RWPE2 (cell line): ENCODE data around the gene MYL6B.

Source experiments
- ATAC-seq: fragments of 200-7000 bp; cut with Tn5 transposase; 3 replicates; pipeline ENCODE4 v1.9.1; 2021; ENCODE audit warnings: low read depth
- DNase-seq: peaks from one replicate; pipeline ENCODE4 v3.0.0-alpha.2; 2020; ENCODE audit warnings: low spot score
- H3K27ac ChIP-seq: fragments of 450-650 bp; 2 replicates; pipeline ENCODE4 v1.5.1; 2017; ENCODE audit warnings: mild to moderate bottlenecking; ENCODE audit not compliant: poor library complexity, severe bottlenecking
- H3K27me3 ChIP-seq: fragments of 250-450 bp; sonication (Bioruptor Pico); 2 replicates; pipeline ENCODE4 v1.5.1; 2021; ENCODE audit warnings: mild to moderate bottlenecking, moderate library complexity; ENCODE audit not compliant: insufficient read depth, poor library complexity, severe bottlenecking
- H3K36me3 ChIP-seq: fragments of 250-450 bp; sonication (Bioruptor Pico); 2 replicates; pipeline ENCODE4 v1.5.1; 2020; ENCODE audit warnings: low read depth, mild to moderate bottlenecking, moderate library complexity
- H3K4me1 ChIP-seq: fragments of 250-450 bp; sonication (Bioruptor Pico); 2 replicates; pipeline ENCODE4 v1.5.1; 2021; ENCODE audit warnings: mild to moderate bottlenecking, moderate library complexity; ENCODE audit not compliant: insufficient read depth, poor library complexity, severe bottlenecking
- H3K4me3 ChIP-seq: fragments of 250-450 bp; sonication (Bioruptor Pico); 2 replicates; pipeline ENCODE4 v1.5.1; 2021; ENCODE audit warnings: mild to moderate bottlenecking, moderate library complexity; ENCODE audit not compliant: severe bottlenecking
- H3K9me3 ChIP-seq: fragments of 250-450 bp; sonication (Bioruptor Pico); 2 replicates; pipeline ENCODE4 v1.5.1; 2021; ENCODE audit warnings: mild to moderate bottlenecking, moderate library complexity; ENCODE audit not compliant: severe bottlenecking
- TF ChIP-seq, protein P1 (sequence below): fragments of 450-650 bp; IDR thresholded peaks from one replicate; pipeline ENCODE4 v1.5.1; 2017; ENCODE audit warnings: mild to moderate bottlenecking, moderate library complexity; ENCODE audit not compliant: poor library complexity, severe bottlenecking

MYL6B gene

DNA sequence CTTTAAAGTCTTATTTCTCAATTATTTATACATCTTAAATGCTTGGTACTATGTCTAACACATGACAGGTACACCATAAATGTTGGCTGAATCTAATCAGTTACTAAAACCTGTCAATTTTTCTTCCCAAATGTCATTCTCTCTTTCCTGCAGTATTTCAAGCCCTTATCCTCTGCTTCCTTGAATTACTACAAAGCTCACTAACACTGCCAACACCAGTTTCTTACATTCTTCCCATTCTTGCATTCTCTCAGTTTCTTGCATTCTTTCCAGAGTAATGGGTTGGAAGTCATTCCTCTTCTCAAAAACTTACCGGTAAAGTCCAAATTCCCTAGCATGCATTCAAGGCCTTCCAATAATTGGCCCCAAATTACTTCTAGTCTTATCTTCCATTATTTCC, 46.4 kb downstream of the MYL6B start:
- DNase-seq, result no peak
- no peaks in the 10 kb centered on the region for H3K36me3 ChIP-seq
- no peak overlapping the region for H3K4me3 ChIP-seq
- H3K27me3 ChIP-seq, result no peaks in the 10 kb centered on the region
- no peak for ATAC-seq
- no peak overlapping the region for H3K27ac ChIP-seq
- peaks cover 3% of the 10 kb centered on the region for H3K4me1 ChIP-seq
- TF ChIP-seq, protein P1, sequence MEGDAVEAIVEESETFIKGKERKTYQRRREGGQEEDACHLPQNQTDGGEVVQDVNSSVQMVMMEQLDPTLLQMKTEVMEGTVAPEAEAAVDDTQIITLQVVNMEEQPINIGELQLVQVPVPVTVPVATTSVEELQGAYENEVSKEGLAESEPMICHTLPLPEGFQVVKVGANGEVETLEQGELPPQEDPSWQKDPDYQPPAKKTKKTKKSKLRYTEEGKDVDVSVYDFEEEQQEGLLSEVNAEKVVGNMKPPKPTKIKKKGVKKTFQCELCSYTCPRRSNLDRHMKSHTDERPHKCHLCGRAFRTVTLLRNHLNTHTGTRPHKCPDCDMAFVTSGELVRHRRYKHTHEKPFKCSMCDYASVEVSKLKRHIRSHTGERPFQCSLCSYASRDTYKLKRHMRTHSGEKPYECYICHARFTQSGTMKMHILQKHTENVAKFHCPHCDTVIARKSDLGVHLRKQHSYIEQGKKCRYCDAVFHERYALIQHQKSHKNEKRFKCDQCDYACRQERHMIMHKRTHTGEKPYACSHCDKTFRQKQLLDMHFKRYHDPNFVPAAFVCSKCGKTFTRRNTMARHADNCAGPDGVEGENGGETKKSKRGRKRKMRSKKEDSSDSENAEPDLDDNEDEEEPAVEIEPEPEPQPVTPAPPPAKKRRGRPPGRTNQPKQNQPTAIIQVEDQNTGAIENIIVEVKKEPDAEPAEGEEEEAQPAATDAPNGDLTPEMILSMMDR, result no peak
- no peaks in the 10 kb centered on the region for H3K9me3 ChIP-seq

- Histone ChIP-seq H3K36me3 (peaks cover 23% of the 10 kb centered on the region), H3K4me3 (no peak overlapping the region), H3K27me3 (no peaks in the 10 kb centered on the region), H3K27ac (no peak overlapping the region), H3K4me1 (no peaks in the 10 kb centered on the region), H3K9me3 (no peaks in the 10 kb centered on the region)
- DNase-seq (no peak), ATAC-seq (no peak)
- TF ChIP-seq, protein P1, result no peak
Observed at GRCh38 chr12:56202366-56202765, 50.0 kb downstream of the MYL6B start.

- no peaks in the 10 kb centered on the region for H3K4me1 ChIP-seq
- DNase-seq, result no peak
- TF ChIP-seq, protein P1, result no peak
- no peaks in the 10 kb centered on the region for H3K27me3 ChIP-seq
- peaks cover 27% of the 10 kb centered on the region for H3K36me3 ChIP-seq
- H3K4me3 ChIP-seq, result no peak overlapping the region
- no peaks in the 10 kb centered on the region for H3K9me3 ChIP-seq
- no peak overlapping the region for H3K27ac ChIP-seq
- no peak for ATAC-seq
Observed at GRCh38 chr12:56202838-56203237, 50.5 kb downstream of the MYL6B start.

- DNase-seq, result no peak
Observed at GRCh38 chr12:56204275-56204674, 51.9 kb downstream of the MYL6B start.

DNA sequence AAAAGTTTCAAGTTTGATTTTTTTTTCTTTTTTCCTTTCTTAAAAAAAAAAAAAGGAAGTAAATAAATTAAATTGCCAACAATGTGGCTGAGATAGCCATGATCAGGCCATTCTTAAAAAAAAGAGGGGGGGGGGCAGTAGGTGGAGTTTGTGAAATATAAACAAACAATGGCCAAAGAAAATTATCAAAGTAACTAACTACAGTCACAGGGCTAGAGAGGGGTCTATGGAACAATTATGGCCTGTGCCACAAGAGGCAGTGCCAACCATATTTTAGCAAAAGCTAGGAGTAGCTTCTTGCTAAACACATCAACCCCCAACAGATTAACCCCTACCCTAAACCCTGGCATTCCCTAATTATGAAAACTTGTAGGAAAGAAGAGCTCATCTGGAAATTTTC, 53.1 kb downstream of the MYL6B start:
- no peak for ATAC-seq
- no peak for DNase-seq
- TF ChIP-seq, protein P1, result no peak
- H3K9me3 ChIP-seq, result no peaks in the 10 kb centered on the region
- H3K4me3 ChIP-seq, result no peak overlapping the region
- no peaks in the 10 kb centered on the region for H3K27me3 ChIP-seq
- H3K4me1 ChIP-seq, result no peaks in the 10 kb centered on the region
- H3K27ac ChIP-seq, result no peak overlapping the region
- H3K36me3 ChIP-seq, result peaks cover 52% of the 10 kb centered on the region

More at GRCh38 chr12:56204275-56204674, 51.9 kb downstream of the MYL6B start:
- no peak overlapping the region for H3K27ac ChIP-seq
- H3K27me3 ChIP-seq, result no peaks in the 10 kb centered on the region
- H3K36me3 ChIP-seq, result peaks cover 41% of the 10 kb centered on the region
- ATAC-seq, result no peak
- H3K4me1 ChIP-seq, result no peaks in the 10 kb centered on the region
- no peak overlapping the region for H3K4me3 ChIP-seq
- TF ChIP-seq, protein P1, result no peak
- no peaks in the 10 kb centered on the region for H3K9me3 ChIP-seq
